GM18873 (cell line): ENCODE measurements around the gene TAS2R42.

ENCODE experiments used
- ATAC-seq: cut with Tn5 transposase; IDR thresholded peaks from one replicate; pipeline ENCODE4 v1.9.1; 2021; ENCODE audit warnings: mild to moderate bottlenecking, moderate library complexity, moderate number of reproducible peaks; ENCODE audit not compliant: unreplicated experiment, low FRiP score

The TAS2R42 gene

GRCh38 chr12:11150832-11151231 lies 35.9 kb downstream of the TAS2R42 start:
- ATAC-seq = no peak

GRCh38 chr12:11147420-11147819 lies 39.3 kb downstream of the TAS2R42 start:
- ATAC-seq = no peak

- no peak for ATAC-seq
Observed at GRCh38 chr12:11144297-11144696, 42.4 kb downstream of the TAS2R42 start.

GRCh38 chr12:11143352-11143751 lies 43.4 kb downstream of the TAS2R42 start:
- ATAC-seq = no peak

GRCh38 chr12:11136075-11136474 lies 50.7 kb downstream of the TAS2R42 start:
- no peak for ATAC-seq
